Activated naive CD4-positive, alpha-beta T cell (primary cell): ENCODE results near the gene PER2.

Experiments used
- DNase-seq, 4 experiments: peaks; one replicate each; lab custom pipeline; 2025; lab: John Stamatoyannopoulos, UW

PER2 gene

DNA sequence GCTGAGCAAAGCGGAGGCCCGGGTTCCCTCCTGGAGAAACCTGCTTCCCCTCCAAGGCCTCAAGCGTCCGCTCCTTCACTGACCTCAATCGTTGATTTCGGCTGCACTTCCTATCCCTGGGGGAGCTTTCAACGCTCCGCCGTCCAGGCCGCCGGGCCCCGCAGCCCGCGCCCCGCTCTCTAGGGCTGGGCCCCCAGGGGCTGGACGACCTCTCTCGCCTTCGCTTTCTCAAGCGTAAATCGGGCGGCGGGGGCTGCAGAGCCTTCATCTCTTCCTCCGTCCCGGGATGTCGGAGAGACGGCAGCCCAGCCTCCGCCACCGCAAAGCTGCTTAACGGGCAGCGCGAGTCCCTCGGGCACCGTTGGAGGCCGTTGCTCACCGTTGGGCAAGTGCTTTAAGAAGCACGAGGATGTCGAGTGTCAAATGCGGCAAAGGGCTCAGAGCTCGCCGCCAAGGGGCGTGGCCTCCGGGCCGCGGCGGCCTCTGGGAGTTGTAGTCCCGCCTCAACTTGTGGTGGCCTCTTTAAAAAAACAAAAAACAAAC lies 57.1 kb downstream of the PER2 start:
- peak in 3 of 4 experiments; percentile 38 to 77 (median 65) for DNase-seq

DNA sequence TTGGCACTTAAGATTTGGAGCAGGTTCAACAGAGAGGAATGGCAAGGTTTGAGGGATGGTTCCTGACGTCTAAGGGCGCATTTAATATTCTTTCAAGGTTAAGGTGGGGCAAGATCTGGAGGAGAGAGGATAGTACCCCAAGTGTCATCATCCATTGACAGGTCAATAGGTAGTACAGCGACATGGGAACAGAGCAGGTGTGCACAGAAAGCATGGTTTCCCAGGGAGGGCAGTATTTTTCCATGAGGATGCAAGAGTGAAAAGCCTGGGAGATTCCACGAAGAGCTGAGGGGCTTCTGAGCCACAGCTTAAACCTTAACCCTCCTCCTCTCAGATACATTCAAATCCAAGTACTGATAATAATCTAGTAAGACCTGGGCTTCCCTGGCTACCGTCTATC lies 57.7 kb downstream of the PER2 start:
- no peak for DNase-seq

DNA sequence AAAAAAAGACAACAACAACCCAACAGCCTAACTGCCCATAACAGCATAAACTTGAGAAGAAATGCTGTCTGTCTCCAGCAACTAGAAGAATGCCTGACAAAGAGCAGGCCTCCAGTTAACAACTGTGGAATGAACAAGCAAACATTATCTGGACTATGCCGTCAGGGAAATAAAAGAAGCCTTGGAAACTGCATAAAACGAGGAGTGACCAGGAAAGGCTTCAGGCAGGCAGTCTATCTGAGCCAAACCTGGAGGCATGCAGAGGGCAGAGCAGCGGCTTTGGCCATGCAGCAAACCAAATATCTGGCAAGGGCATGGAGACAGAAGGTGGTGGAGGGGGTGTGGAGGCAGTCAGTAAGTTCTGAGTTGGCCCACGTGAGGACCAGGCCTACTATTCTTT lies 59.7 kb downstream of the PER2 start:
- no peak for DNase-seq

DNA sequence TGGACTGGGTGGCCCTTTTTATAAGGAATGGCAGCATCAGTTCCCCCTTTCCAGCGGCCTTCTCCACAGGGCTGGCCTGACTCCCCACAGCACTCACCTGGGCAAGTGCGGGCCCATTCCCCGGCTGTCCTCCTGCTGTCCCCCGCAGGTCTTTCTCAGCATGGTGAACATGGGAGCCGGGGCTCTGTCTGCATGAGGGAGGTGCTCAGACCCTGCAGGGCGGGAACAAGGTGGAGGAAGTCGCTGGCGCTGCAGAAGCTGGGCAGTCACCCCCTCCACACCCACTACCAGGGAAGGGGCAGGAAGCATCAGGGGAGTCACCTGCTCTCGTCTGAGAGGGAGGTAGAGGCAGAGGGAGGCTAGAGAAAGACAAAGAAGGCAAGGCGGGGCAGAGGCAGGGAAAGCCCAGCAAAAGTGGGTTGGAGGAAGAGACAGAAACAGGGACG lies 60.8 kb downstream of the PER2 start:
- no peak for DNase-seq

DNA sequence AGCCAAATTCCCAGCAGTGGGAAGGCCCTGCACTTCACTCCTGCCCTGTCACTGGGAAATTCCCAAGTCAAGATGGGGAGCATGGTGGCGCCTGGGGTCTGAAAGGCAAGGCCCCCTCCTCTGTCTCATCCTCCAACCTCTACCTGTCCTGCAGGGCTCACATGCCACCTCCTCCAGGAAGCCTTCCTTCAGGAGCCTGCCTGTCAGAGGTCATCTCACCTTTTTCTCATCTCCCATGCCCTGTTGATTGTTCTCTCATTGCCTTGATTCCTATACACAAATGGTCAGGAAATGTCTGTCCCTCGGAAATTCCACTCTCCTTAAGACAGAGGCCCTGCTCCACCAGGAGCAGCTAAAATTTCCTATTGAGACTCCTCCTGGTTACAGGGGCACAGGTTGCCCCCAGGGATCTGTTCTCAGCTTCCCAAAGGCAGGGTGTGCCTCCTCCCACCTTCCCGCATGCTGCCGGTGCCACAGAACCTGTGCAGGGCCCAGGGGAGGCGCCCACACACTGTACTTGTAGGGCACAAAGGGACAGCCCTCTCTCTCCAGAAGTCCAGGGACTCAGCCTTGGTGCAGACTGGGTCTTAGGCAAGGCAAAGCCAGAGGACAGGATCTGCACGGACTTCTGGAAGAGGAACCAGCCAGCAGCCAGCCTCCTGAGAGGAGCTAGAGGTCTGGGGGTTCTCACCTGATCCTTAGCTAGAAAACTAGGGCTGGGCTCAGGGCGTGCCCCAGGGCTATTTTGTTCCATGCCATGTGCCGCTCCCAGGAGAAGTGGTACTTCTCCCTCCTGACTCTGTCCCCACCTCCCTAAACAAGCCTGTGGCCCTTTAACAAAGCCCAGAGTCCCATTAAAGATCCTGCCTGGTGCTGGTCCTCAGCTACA lies 61.5 kb downstream of the PER2 start:
- no peak for DNase-seq

DNA sequence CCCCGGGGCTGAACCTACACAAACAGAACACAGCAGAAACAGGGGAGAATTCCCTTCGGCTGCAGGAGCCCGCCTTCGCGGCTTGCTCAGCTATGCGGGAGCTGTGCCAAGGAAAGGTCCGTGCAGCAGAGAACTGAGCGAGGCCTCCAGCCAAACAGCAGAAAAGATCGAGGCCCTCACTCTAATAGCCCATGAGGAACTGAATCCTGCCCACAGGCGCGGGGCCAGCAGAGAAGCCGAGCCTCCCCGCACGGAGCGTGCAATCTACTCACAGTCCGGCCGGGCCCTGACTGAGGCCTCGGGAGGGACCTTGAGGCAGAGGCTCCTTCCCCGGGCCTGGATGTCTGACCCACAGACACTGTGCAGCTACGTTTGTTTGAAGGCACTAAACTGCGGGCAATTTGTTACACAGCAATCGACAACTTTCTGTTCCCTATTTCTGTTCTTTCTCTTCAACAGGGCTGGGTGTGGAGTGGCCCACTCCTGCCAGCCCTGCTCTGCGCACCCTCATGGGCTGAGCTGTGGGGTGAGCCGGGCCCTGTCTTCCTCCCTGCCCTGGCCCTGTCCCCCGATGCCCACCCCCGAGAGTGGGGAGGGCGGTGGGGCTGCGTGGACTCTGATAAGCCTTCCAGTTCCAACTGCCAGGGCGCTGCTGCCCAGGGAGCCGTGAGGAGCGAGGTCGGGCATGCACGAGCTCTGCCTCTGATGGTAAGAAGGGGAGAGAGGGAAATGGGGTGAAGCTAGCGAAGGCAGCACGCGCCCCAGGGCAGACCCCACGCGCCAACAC lies 62.3 kb downstream of the PER2 start:
- no peak for DNase-seq

DNA sequence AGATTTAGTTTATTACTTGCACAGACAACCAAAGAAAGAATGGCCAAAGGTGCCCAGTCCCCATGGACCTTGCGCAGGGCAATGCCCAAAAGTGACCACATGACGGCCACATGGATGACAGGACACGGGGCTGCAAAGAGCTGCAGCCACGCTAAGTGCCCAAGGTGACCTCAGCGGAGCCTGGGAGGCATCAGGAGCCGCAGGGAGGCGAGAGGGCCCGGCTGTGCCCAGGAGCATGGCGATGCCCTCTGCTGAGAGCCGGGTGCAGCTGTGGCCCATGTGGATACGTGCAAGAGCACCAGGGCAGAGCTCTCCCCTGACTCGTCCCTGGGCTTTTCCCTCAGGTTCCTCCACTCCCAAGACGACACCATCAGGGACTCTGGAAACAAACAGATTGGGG lies 63.3 kb downstream of the PER2 start:
- no peak for DNase-seq

DNA sequence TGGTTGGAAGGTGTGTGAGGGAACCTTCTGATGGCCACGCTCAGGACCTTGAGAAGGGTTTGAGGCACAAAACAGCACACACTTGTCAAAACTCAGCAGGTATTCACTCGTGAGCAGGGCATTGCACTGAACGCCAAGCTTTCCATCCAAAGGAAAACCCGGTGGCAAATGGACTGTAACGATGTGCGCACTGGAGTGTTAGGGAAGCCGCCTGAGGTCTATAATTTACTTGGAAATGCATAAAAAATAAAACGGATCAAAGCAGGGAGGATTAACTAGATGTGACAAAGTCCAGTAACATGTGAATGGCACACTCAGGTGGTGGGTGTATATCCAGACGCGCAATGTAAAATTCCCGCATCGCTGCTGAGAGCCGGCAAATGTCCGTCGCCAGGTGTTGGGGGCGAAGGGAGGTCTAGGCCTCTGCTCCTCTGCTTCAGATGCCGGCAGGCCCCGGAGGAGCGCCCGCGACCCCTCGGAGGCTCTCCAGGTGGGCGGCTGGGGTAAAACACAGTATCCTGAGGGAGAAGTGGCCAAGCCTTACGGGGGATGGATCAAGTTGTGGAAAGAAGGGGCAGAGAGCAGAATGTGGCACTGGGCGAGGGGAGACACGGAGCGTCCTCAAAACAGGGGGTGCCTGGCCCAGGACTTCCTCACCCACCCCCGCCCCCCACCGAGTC lies 63.9 kb downstream of the PER2 start:
- no peak for DNase-seq

DNA sequence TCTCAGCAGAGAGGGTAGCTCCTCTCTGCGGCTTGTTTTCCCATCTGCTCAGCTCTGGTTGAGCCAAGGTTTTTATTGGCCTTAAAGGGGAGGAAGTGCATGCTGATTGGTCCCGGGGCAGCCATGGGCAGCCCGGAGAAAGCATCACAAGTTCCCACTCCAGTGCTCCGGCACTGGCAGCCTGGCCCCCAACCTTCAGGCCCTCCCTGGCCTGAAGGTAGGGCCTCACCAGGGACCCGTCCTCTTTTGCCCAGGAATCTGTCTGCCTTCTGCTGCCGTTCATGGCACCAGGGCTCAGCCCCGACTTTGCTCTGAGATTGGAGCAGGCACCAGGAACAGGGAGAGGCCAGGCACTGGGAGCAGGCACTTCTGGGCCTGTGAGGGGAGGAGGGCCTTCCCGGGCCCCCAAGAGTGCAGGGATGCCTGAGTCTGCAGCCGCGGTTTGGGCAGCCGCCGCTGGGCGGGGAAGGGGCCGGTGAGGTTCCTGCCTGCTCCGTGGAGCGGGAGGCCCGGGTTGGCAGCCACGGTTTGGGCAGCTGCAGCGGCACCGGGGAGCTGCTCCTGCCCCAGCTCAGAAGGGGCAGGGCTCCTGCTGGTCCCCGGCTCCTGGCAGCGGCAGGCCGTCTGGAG lies 67.4 kb downstream of the PER2 start:
- no peak for DNase-seq

DNA sequence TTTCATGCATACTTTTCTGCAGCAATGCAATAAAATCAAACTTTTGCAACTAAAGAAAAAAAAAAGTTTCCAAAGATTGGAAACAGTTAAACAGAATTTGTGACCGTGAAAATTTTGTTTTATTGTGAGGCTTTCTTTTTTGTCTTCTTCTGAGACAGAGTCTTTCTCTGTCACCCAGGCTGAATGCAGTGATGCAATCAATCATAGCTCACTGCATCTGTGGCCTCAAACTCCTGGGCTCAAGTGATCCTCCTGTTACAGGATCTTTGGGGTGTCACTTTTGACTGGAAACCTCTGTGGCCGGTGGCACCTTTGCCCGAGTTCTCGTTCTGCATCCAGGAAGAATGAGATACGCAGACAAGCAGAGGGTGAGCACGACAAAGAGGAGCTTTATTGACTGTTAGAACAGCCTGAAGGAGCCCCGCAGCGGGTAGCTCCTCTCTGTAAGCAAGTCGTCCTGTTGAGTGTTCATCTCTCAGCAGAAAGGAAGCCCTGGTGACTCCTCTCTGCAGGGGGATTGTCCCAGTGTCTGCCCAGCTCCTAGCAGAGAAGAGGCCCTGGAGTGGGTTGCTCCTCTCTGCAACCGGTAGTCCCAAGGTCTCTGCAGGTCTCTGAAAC lies 68.0 kb downstream of the PER2 start:
- no peak for DNase-seq

DNA sequence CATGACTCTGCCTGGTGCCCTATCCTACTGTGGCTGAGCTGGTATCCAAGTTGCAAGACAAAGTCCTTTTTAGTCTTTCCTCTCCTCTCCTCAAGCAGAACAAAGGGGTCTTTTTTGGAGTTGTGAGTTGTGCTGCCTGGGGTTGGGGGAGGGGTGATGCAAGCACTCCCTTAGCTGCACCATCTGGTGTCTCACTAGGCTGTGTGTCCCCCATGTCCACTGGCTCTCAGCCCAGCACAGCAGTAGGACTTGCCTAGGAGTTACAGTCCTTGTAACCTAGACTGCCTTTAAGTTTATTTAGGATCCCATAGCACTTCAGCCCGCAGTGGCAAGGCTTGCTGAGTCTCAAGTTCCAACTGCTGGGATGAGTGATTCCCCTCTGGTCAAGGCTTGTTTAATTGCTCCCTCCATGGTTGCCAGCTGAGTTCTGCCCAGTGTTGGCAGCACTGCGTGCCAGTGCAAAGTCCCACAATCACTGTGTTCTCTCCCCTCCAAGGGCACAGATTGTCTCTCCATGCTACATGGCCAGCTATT lies 71.7 kb downstream of the PER2 start:
- DNase-seq = no peak

DNA sequence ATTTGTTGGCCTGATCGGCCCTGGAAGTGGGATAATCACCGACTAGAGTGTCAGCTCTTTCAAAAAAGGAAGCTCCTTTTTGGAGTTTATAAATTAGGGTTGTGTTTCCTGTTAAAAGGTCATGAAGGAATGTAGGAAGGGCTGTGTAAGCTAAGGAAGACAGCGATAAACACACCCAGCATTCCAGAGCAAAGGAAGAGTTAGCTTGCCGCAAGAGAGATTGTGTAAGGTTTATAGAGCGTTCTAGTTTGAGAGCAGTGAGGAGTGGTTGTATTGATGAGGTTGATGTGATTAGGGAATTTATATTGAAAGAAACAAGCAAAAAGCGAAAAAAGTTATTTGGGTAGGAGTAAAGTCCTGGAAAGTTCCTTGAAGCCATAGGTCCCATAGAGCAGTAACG lies 81.4 kb downstream of the PER2 start:
- no peak for DNase-seq

DNA sequence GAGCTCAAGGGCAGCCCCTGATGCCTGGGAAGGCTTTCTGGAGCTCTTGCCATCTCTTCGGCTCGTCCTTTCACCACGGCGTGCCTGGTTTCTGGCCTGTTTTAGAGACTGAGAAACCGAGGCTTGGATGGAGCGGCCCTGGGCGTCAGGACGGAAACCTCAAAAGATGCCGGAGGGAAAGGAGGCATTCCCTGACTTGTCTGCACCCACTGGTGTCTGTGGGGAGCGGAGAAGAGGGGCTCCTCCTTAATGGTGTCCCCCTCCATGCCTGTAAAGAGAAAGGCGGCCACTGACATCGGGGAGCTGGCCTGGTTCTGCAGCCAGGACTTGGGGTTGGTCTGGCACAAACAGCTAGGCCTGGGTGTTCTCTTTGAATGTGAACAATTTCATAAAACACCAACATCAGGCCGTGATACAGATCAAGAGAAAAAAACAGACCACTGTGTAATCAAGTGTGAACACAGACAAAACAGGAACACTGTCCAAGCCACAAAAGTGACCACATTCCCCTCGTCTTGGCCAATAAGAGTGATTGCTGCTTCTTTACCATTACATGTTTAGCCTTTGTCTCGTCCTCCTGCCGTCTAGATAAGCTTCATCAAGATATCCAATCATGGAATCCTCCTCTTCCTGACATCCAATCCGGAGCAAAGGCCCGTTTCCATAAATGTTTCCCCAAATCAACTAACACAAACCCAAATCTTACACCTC lies 84.3 kb downstream of the PER2 start:
- no peak for DNase-seq

DNA sequence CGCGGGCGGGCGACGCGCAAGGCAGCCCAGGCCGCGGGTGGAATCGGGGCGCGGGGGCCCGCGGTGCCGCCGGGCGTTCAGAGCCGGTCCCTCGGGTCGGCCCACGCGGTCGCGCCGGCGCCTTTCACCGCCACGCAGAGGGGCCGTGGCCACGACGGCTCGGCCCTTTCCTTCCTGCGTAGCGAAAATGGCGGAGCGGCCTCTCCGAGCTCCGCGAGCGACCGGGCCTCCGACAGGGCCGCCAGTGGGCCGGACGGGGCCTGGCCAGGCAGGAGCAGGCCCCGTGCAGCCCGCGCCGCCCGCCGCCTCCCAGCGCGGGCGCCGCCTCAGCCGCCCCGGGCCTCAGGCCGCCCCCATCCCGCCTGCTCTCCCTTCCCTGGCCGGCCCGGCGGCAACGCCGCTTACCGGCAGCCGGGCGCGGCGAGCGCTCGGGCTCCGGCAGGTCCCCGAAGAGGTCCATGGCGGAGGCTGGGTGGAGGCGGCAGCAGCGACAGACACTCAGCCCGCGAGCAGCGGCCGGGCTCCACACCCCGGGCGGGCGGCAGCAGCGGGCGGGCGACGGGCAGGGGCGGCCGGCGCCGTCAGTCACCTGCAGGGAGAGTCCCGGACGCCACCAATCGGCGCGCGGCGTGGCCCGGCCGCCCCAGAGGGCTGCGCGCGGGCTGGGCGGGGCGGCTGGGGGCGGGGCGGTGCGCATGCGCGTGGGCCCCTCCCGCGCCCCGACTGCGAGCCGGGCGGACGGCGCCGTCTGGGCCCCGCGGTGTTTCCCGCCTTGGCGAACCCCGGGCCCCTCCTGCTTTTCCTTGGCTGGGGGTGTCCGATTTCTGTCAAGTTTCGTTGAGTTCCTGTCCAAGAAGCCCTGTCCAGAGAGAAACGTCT lies 85.1 kb downstream of the PER2 start, which contains the start of gene ILKAP:
TSS of gene ILKAP (minus strand) at position 602 of the 879 bp plus-strand sequence. CDS start at position 460, 142 bp downstream.
- peak; percentile 70 to 91 (median 78) for DNase-seq

DNA sequence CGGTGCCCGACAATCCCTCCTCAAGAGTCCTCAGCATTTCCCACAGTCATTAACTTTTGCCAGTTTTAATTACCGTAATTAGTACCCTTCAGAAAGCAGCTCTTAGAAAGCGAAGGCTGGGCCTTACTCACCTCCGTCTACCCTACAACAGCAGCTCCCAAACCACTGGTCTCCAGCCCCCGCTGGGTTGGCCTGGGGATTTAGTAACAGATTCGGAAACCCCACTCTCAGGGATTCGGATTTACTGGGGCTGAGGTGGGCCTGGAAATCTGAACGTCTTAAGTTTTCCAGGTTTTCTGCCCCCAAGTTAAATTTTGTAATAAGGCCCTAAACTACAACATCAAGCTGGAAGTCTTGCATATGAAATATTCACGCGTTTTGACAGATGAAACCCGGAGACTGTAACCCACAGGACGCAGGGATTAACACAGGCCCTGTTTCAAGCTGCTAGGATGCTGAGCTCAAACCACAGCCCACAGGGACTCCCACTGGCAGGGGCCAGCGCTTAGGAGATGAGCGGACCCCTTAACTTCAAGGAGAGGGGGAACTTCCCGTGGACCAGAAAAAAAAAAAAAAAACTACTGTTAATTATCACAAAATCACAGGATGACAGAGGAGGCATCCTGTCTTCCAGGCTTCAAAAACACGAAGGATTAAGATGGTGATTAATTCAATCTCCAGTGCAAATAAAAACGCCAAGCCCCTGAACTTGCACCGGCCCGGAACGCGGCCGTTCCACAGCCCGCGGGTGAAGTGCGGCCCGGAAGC lies 85.9 kb downstream of the PER2 start:
- DNase-seq = no peak
